HEK293 (cell line): ENCODE results near the gene ZNF768.

ENCODE experiments used
- CTCF ChIA-PET: fragments of 350-600 bp; formaldehyde crosslinking; extraction: SDS; loops from one replicate; lab custom pipeline; 2021; ENCODE audit warnings: antibody characterized with exemption; lab: Yijun Ruan, JAX
- POLR2A ChIA-PET: fragments of 300-600 bp; formaldehyde crosslinking; extraction: SDS; loops from one replicate; lab custom pipeline; 2020; ENCODE audit warnings: antibody characterized with exemption, inconsistent platforms; lab: Yijun Ruan, JAX
- H3K27ac ChIP-seq: fragments of 200-500 bp; sonication (Bioruptor generic); 2 replicates; pipeline ENCODE4 v1.5.1; 2014; ENCODE audit warnings: low read depth, low read length, control low read depth, inconsistent platforms; ENCODE audit errors: extremely low read depth
- H3K36me3 ChIP-seq, 2 experiments: fragments of 200-500 bp in 1 of 2; sonication (Bioruptor generic) in 1 of 2; 1 replicate in 1 of 2; 2 replicates in 1 of 2; pipeline ENCODE4 v1.5.1; 2014 to 2017; ENCODE audit warnings: inconsistent platforms in 2 of 2, low read length in 2 of 2; ENCODE audit not compliant: control insufficient read depth in 2 of 2, insufficient read depth in 1 of 2
- H3K4me1 ChIP-seq: fragments of 200-500 bp; sonication (Bioruptor generic); 2 replicates; pipeline ENCODE4 v1.5.1; 2014; ENCODE audit warnings: mild to moderate bottlenecking, low read length, inconsistent platforms; ENCODE audit not compliant: control insufficient read depth, insufficient read depth
- H3K4me3 ChIP-seq: 2 replicates; pipeline ENCODE4 v1.5.1; 2011; ENCODE audit warnings: low read depth, mild to moderate bottlenecking, control low read depth, low read length, moderate library complexity
- H3K9me3 ChIP-seq: fragments of 200-500 bp; sonication (Bioruptor generic); 2 replicates; pipeline ENCODE4 v1.5.1; 2014; ENCODE audit warnings: low read depth, low read length, inconsistent platforms; ENCODE audit not compliant: control insufficient read depth, insufficient read depth
- SP2 ChIP-seq: fragments of 450-650 bp; formaldehyde crosslinking; IDR thresholded peaks from 2 replicates; pipeline ENCODE4 v1.5.1; 2016; ENCODE audit warnings: missing biosample characterization, missing genetic modification characterization
- SP7 ChIP-seq: fragments of 450-650 bp; formaldehyde crosslinking; IDR thresholded peaks from 2 replicates; pipeline ENCODE4 v1.5.1; 2016; ENCODE audit warnings: missing biosample characterization, missing genetic modification characterization
- WT1 ChIP-seq: fragments of 450-650 bp; formaldehyde crosslinking; IDR thresholded peaks from 2 replicates; pipeline ENCODE4 v1.5.1; 2016; ENCODE audit warnings: missing biosample characterization, missing genetic modification characterization
- ZBTB17 ChIP-seq: fragments of 450-650 bp; formaldehyde crosslinking; IDR thresholded peaks from 2 replicates; pipeline ENCODE4 v1.5.1; 2016; ENCODE audit warnings: missing biosample characterization, missing genetic modification characterization
- ZBTB20 ChIP-seq: fragments of 450-650 bp; formaldehyde crosslinking; IDR thresholded peaks from 2 replicates; pipeline ENCODE4 v1.5.1; 2016; ENCODE audit warnings: missing biosample characterization, missing genetic modification characterization
- ZEB2 ChIP-seq: fragments of 450-650 bp; formaldehyde crosslinking; IDR thresholded peaks from 2 replicates; pipeline ENCODE4 v1.5.1; 2016; ENCODE audit warnings: missing biosample characterization, missing genetic modification characterization
- ZFP69B ChIP-seq: fragments of 450-650 bp; formaldehyde crosslinking; IDR thresholded peaks from 2 replicates; pipeline ENCODE4 v1.5.1; 2016; ENCODE audit warnings: missing biosample characterization, missing genetic modification characterization
- ZNF133 ChIP-seq: fragments of 450-650 bp; formaldehyde crosslinking; IDR thresholded peaks from 2 replicates; pipeline ENCODE4 v1.5.1; 2016; ENCODE audit warnings: missing biosample characterization, missing genetic modification characterization
- ZNF16 ChIP-seq: fragments of 450-650 bp; formaldehyde crosslinking; IDR thresholded peaks from 2 replicates; pipeline ENCODE4 v1.5.1; 2016; ENCODE audit warnings: low read depth, missing biosample characterization, missing genetic modification characterization
- ZNF174 ChIP-seq: fragments of 450-650 bp; formaldehyde crosslinking; IDR thresholded peaks from 2 replicates; pipeline ENCODE4 v1.5.0; 2017; ENCODE audit warnings: missing biosample characterization, mild to moderate bottlenecking, missing genetic modification characterization
- ZNF184 ChIP-seq: fragments of 450-650 bp; IDR thresholded peaks from 2 replicates; pipeline ENCODE4 v1.5.1; 2018; ENCODE audit warnings: missing biosample characterization, mild to moderate bottlenecking, missing genetic modification characterization
- ZNF350 ChIP-seq: fragments of 450-650 bp; formaldehyde crosslinking; IDR thresholded peaks from 2 replicates; pipeline ENCODE4 v1.5.0; 2017; ENCODE audit warnings: missing biosample characterization, mild to moderate bottlenecking, missing genetic modification characterization
- ZNF561 ChIP-seq: fragments of 450-650 bp; IDR thresholded peaks from 2 replicates; pipeline ENCODE4 v1.5.1; 2018; ENCODE audit warnings: missing biosample characterization, missing genetic modification characterization, borderline replicate concordance
- ZNF660 ChIP-seq: fragments of 450-650 bp; IDR thresholded peaks from 2 replicates; pipeline ENCODE4 v1.5.1; 2018; ENCODE audit warnings: missing biosample characterization, mild to moderate bottlenecking, missing genetic modification characterization
- ZNF747 ChIP-seq: fragments of 450-650 bp; formaldehyde crosslinking; IDR thresholded peaks from 2 replicates; pipeline ENCODE4 v1.5.1; 2016; ENCODE audit warnings: missing biosample characterization, missing genetic modification characterization
- ZNF843 ChIP-seq: fragments of 450-650 bp; formaldehyde crosslinking; IDR thresholded peaks from 2 replicates; pipeline ENCODE4 v1.5.1; 2016; ENCODE audit warnings: missing biosample characterization, missing genetic modification characterization
- TF ChIP-seq, protein P1 (sequence below): fragments of 450-650 bp; formaldehyde crosslinking; optimal IDR thresholded peaks from 2 replicates; pipeline ENCODE3; 2016; ENCODE audit warnings: missing biosample characterization, mild to moderate bottlenecking, missing genetic modification characterization
- TF ChIP-seq, protein P2 (sequence below): fragments of 450-650 bp; formaldehyde crosslinking; IDR thresholded peaks from 2 replicates; pipeline ENCODE4 v1.5.1; 2016; ENCODE audit warnings: missing biosample characterization, missing genetic modification characterization, borderline replicate concordance
- TF ChIP-seq, protein P3 (sequence below): fragments of 450-650 bp; formaldehyde crosslinking; IDR thresholded peaks from 2 replicates; pipeline ENCODE4 v1.5.1; 2017; ENCODE audit warnings: missing biosample characterization, missing genetic modification characterization
- TF ChIP-seq, protein P4 (sequence below): fragments of 450-650 bp; IDR thresholded peaks from 2 replicates; pipeline ENCODE4 v1.5.1; 2018; ENCODE audit warnings: missing biosample characterization, mild to moderate bottlenecking, missing genetic modification characterization
- TF ChIP-seq, protein P5 (sequence below): fragments of 450-650 bp; formaldehyde crosslinking; IDR thresholded peaks from 2 replicates; pipeline ENCODE4 v1.5.1; 2016; ENCODE audit warnings: missing biosample characterization, missing genetic modification characterization

ZNF768 gene

DNA sequence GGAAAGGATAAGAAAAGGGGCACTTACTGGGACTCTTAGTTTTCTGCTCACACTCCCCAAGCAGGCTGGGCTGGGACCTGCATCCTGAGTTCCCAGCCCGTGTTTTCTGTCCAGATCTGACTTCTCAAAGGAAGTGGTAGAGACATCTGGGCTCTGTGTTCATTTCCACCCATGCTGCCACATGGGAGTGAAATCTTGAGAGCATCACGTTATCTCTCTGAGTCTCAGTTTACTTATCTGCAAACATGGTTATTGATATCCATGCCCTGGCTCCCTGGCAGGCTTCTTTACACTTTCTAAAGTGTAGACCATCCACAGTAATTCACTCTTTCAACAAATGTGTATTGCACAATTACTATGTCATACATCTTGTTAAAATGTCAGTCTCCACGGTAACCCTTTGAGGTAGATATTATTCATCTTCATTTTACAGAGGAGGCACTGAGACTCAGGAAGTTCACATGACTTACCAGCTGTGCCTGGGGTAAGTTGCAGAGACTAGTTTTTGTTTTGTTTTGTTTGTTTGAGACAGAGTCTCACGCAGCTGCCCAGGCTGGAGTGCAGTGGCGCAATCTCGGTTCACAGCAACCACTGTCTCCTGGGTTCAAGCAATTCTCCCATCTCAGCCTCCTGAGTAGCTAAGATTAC is 41.7 kb upstream of the ZNF768 start:
- H3K4me3 ChIP-seq, result no peak overlapping the region
- H3K4me1 ChIP-seq, result peaks cover 2% of the 10 kb centered on the region; the same call in 1 of the 2 replicates
- H3K27ac ChIP-seq, result no peak overlapping the region
- CTCF ChIA-PET, result interaction anchor here (0.7 to 1.5 kb wide), 3 partner anchors 10 to 47 kb away, joined by 3 to 4 read pairs (median 4); partner anchors contain the start of genes ZNF747 and ZNF764
- POLR2A ChIA-PET, result interaction anchor here (0.5 to 1.3 kb wide), 7 partner anchors 10 to 1596 kb away, joined by 4 to 11 read pairs (median 5); partner anchors contain the start of genes ZNF747 and ZNF764
- H3K9me3 ChIP-seq, result no peaks in the 10 kb centered on the region
- H3K36me3 ChIP-seq, result no peaks in the 10 kb centered on the region
- TF ChIP-seq ZBTB17 (tag by site-specific recombination) (peak; percentile 92), WT1 (tag by site-specific recombination) (peak; percentile 40; the same call in 1 of the 2 replicates), ZNF174 (tag by site-specific recombination) (no peak), ZNF747 (tag by site-specific recombination) (no peak), ZFP69B (tag by site-specific recombination) (no peak), ZBTB20 (peak; percentile 82), SP7 (tag by site-specific recombination) (peak; percentile 90), ZNF133 (tag by site-specific recombination) (no peak), SP2 (peak; percentile 49), ZNF350 (tag by site-specific recombination) (no peak), ZNF184 (tag by site-specific recombination) (0 out of 2 replicates have a peak, but pooled peaks have one; percentile 41), ZNF843 (peak; percentile 54), ZNF561 (tag by site-specific recombination) (peak; percentile 75), ZNF16 (tag by site-specific recombination) (no peak), ZNF660 (tag by site-specific recombination) (0 out of 2 replicates have a peak, but pooled peaks have one; percentile 48), ZEB2 (tag by site-specific recombination) (peak; percentile 85)
- TF ChIP-seq, protein P1, sequence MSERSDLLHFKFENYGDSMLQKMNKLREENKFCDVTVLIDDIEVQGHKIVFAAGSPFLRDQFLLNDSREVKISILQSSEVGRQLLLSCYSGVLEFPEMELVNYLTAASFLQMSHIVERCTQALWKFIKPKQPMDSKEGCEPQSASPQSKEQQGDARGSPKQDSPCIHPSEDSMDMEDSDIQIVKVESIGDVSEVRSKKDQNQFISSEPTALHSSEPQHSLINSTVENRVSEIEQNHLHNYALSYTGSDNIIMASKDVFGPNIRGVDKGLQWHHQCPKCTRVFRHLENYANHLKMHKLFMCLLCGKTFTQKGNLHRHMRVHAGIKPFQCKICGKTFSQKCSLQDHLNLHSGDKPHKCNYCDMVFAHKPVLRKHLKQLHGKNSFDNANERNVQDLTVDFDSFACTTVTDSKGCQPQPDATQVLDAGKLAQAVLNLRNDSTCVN (tag by site-specific recombination), result peak; percentile 0
- TF ChIP-seq, protein P2, sequence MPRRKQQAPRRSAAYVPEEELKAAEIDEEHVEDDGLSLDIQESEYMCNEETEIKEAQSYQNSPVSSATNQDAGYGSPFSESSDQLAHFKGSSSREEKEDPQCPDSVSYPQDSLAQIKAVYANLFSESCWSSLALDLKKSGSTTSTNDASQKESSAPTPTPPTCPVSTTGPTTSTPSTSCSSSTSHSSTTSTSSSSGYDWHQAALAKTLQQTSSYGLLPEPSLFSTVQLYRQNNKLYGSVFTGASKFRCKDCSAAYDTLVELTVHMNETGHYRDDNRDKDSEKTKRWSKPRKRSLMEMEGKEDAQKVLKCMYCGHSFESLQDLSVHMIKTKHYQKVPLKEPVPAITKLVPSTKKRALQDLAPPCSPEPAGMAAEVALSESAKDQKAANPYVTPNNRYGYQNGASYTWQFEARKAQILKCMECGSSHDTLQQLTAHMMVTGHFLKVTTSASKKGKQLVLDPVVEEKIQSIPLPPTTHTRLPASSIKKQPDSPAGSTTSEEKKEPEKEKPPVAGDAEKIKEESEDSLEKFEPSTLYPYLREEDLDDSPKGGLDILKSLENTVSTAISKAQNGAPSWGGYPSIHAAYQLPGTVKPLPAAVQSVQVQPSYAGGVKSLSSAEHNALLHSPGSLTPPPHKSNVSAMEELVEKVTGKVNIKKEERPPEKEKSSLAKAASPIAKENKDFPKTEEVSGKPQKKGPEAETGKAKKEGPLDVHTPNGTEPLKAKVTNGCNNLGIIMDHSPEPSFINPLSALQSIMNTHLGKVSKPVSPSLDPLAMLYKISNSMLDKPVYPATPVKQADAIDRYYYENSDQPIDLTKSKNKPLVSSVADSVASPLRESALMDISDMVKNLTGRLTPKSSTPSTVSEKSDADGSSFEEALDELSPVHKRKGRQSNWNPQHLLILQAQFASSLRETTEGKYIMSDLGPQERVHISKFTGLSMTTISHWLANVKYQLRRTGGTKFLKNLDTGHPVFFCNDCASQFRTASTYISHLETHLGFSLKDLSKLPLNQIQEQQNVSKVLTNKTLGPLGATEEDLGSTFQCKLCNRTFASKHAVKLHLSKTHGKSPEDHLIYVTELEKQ (tag by site-specific recombination), result peak; percentile 88; the same call in 1 of the 2 replicates
- TF ChIP-seq, protein P3, sequence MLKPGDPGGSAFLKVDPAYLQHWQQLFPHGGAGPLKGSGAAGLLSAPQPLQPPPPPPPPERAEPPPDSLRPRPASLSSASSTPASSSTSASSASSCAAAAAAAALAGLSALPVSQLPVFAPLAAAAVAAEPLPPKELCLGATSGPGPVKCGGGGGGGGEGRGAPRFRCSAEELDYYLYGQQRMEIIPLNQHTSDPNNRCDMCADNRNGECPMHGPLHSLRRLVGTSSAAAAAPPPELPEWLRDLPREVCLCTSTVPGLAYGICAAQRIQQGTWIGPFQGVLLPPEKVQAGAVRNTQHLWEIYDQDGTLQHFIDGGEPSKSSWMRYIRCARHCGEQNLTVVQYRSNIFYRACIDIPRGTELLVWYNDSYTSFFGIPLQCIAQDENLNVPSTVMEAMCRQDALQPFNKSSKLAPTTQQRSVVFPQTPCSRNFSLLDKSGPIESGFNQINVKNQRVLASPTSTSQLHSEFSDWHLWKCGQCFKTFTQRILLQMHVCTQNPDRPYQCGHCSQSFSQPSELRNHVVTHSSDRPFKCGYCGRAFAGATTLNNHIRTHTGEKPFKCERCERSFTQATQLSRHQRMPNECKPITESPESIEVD, result peak; percentile 90; the same call in 1 of the 2 replicates
- TF ChIP-seq, protein P4, sequence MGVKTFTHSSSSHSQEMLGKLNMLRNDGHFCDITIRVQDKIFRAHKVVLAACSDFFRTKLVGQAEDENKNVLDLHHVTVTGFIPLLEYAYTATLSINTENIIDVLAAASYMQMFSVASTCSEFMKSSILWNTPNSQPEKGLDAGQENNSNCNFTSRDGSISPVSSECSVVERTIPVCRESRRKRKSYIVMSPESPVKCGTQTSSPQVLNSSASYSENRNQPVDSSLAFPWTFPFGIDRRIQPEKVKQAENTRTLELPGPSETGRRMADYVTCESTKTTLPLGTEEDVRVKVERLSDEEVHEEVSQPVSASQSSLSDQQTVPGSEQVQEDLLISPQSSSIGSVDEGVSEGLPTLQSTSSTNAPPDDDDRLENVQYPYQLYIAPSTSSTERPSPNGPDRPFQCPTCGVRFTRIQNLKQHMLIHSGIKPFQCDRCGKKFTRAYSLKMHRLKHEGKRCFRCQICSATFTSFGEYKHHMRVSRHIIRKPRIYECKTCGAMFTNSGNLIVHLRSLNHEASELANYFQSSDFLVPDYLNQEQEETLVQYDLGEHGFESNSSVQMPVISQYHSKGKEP (tag by site-specific recombination), result peak; percentile 35; the same call in 1 of the 2 replicates
- TF ChIP-seq, protein P5, sequence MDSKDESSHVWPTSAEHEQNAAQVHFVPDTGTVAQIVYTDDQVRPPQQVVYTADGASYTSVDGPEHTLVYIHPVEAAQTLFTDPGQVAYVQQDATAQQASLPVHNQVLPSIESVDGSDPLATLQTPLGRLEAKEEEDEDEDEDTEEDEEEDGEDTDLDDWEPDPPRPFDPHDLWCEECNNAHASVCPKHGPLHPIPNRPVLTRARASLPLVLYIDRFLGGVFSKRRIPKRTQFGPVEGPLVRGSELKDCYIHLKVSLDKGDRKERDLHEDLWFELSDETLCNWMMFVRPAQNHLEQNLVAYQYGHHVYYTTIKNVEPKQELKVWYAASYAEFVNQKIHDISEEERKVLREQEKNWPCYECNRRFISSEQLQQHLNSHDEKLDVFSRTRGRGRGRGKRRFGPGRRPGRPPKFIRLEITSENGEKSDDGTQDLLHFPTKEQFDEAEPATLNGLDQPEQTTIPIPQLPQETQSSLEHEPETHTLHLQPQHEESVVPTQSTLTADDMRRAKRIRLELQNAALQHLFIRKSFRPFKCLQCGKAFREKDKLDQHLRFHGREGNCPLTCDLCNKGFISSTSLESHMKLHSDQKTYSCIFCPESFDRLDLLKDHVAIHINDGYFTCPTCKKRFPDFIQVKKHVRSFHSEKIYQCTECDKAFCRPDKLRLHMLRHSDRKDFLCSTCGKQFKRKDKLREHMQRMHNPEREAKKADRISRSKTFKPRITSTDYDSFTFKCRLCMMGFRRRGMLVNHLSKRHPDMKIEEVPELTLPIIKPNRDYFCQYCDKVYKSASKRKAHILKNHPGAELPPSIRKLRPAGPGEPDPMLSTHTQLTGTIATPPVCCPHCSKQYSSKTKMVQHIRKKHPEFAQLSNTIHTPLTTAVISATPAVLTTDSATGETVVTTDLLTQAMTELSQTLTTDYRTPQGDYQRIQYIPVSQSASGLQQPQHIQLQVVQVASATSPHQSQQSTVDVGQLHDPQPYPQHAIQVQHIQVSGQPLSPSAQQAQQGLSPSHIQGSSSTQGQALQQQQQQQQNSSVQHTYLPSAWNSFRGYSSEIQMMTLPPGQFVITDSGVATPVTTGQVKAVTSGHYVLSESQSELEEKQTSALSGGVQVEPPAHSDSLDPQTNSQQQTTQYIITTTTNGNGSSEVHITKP (tag by site-specific recombination), result peak; percentile 66
